ENCODE results near the gene TNKS1BP1. TPM values are rescaled to one million over a fixed set of nuclear protein-coding genes. Genes with fewer than 3 reads are reported as not detected.

TNKS1BP1 gene
- total and polyA plus RNA-seq, 2 experiments from 2014 or later, result 54.9 to 104 TPM

DNA sequence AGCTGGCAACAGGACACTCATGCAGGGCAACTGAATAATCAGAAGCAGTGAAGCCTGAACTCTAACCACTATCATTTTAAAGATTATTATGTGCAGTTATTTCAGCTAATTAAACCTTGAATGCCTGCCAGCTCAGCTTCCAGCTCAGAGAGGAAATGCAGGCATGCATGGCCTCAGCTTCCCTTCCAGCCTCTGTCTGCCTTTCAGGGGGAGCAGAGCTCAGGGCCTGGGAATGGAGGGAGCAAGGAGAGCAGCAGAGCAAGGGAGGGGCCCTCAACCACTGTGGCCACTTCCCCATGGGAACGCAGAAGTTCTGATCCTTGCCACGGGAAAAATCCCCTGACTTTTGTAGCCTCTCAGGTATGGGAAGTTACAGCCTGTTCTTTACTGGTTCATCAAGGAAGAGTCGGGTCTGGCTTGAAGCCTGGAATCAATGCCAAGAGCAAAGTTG is 55.2 kb downstream of the TNKS1BP1 start:
- WGBS (ENCODE audit: low lambda C conversion rate, missing lambda C conversion rate), result 45% methylated on average over 3 of the region's 3 CpGs
- H3K4me2 ChIP-seq, result no peak overlapping the region
- no peaks in the 10 kb centered on the region for H3K79me2 ChIP-seq
- H3K9me2 ChIP-seq (replicated peaks; ENCODE audit: insufficient read depth), result no peaks in the 10 kb centered on the region
- no peaks in the 10 kb centered on the region for H4K20me1 ChIP-seq (ENCODE audit: insufficient read depth, poor library complexity, severe bottlenecking)
- DNase-seq (ENCODE audit: low spot score), result no peak
- TF ChIP-seq, protein P1, sequence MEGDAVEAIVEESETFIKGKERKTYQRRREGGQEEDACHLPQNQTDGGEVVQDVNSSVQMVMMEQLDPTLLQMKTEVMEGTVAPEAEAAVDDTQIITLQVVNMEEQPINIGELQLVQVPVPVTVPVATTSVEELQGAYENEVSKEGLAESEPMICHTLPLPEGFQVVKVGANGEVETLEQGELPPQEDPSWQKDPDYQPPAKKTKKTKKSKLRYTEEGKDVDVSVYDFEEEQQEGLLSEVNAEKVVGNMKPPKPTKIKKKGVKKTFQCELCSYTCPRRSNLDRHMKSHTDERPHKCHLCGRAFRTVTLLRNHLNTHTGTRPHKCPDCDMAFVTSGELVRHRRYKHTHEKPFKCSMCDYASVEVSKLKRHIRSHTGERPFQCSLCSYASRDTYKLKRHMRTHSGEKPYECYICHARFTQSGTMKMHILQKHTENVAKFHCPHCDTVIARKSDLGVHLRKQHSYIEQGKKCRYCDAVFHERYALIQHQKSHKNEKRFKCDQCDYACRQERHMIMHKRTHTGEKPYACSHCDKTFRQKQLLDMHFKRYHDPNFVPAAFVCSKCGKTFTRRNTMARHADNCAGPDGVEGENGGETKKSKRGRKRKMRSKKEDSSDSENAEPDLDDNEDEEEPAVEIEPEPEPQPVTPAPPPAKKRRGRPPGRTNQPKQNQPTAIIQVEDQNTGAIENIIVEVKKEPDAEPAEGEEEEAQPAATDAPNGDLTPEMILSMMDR (IDR thresholded peaks at IDR 0.05; ENCODE audit: poor library complexity), result no peak
- TF ChIP-seq EZH2 (IDR thresholded peaks at IDR 0.05; ENCODE audit: borderline replicate concordance), result no peak
- no peak for TF ChIP-seq EZH2phosphoT487 (IDR thresholded peaks at IDR 0.05; ENCODE audit: low read depth, severe bottlenecking, unreplicated experiment)
- H3K9me3 ChIP-seq (ENCODE audit: low read depth), result no peaks in the 10 kb centered on the region
- no peaks in the 10 kb centered on the region for H3K36me3 ChIP-seq (replicated peaks; ENCODE audit: insufficient read depth, low read depth)
- H3K4me3 ChIP-seq, result no peak overlapping the region
- no peaks in the 10 kb centered on the region for H3K27me3 ChIP-seq
- no peaks in the 10 kb centered on the region for H3K4me1 ChIP-seq (ENCODE audit: insufficient read depth)
- no peak overlapping the region for H2AFZ ChIP-seq
- H3K27ac ChIP-seq, result no peak overlapping the region

DNA sequence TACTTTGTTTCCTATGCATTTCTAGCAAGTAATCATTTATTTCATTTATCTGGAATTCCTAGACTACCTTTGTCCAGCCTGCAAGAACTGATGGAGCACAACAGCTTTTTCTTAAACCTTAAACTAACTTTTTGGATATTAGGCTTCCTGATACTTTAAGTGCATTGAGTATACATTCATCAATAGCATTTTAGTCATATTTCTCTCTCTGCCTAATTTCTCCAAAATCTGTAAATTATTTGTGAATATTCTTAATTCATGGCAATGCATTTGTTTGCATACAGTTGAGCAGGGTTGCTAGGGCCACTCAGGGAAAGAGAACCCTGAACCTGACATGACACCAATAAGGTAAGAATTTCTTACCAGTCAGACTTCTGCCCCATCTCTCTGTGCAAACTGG is 58.6 kb downstream of the TNKS1BP1 start:
- H3K27ac ChIP-seq, result no peak overlapping the region
- H2AFZ ChIP-seq, result no peak overlapping the region
- TF ChIP-seq, protein P1 (IDR thresholded peaks at IDR 0.05; ENCODE audit: poor library complexity), result no peak
- TF ChIP-seq EZH2phosphoT487 (IDR thresholded peaks at IDR 0.05; ENCODE audit: low read depth, severe bottlenecking, unreplicated experiment), result no peak
- TF ChIP-seq EZH2 (IDR thresholded peaks at IDR 0.05; ENCODE audit: borderline replicate concordance), result no peak
- H3K4me1 ChIP-seq (ENCODE audit: insufficient read depth), result no peaks in the 10 kb centered on the region
- H3K4me2 ChIP-seq, result no peak overlapping the region
- no peaks in the 10 kb centered on the region for H4K20me1 ChIP-seq (ENCODE audit: insufficient read depth, poor library complexity, severe bottlenecking)
- no peak for DNase-seq (ENCODE audit: low spot score)
- no peaks in the 10 kb centered on the region for H3K9me2 ChIP-seq (replicated peaks; ENCODE audit: insufficient read depth)
- H3K9me3 ChIP-seq (ENCODE audit: low read depth), result no peaks in the 10 kb centered on the region
- no peaks in the 10 kb centered on the region for H3K36me3 ChIP-seq (replicated peaks; ENCODE audit: insufficient read depth, low read depth)
- H3K4me3 ChIP-seq, result no peak overlapping the region
- no peaks in the 10 kb centered on the region for H3K27me3 ChIP-seq
- no peaks in the 10 kb centered on the region for H3K79me2 ChIP-seq

DNA sequence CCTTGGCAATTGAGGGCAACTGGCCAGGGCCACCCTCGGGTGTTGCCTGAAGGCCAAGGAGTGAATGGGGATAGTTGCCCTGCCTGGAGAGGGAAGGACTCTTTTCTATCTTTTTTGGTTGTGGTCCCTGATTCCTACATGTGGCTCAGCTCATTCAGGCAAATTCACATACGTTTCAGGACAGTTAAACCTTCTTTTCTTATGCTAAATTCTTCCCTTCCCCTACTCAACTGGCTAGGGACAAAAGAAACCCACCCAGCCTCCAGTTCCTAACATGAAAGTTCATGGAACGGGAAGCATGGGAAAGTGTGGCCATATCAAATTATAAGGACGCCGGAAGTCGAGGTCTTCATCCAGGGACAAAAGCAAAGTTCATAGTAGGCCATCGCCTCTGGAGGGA is 61.4 kb downstream of the TNKS1BP1 start:
- Histone ChIP-seq H3K4me2 (no peak overlapping the region), H4K20me1 (ENCODE audit: insufficient read depth, poor library complexity, severe bottlenecking) (no peaks in the 10 kb centered on the region), H3K9me3 (ENCODE audit: low read depth) (no peaks in the 10 kb centered on the region), H2AFZ (no peak overlapping the region), H3K4me3 (no peak overlapping the region), H3K9me2 (replicated peaks; ENCODE audit: insufficient read depth) (no peaks in the 10 kb centered on the region), H3K79me2 (no peaks in the 10 kb centered on the region), H3K27ac (no peak overlapping the region), H3K4me1 (ENCODE audit: insufficient read depth) (no peaks in the 10 kb centered on the region), H3K36me3 (replicated peaks; ENCODE audit: insufficient read depth, low read depth) (no peaks in the 10 kb centered on the region), H3K27me3 (no peaks in the 10 kb centered on the region)
- TF ChIP-seq EZH2 (IDR thresholded peaks at IDR 0.05; ENCODE audit: borderline replicate concordance), result no peak
- TF ChIP-seq, protein P1 (IDR thresholded peaks at IDR 0.05; ENCODE audit: poor library complexity), result no peak
- TF ChIP-seq EZH2phosphoT487 (IDR thresholded peaks at IDR 0.05; ENCODE audit: low read depth, severe bottlenecking, unreplicated experiment), result no peak
- WGBS (ENCODE audit: low lambda C conversion rate, missing lambda C conversion rate), result 80% methylated on average over 7 of the region's 7 CpGs
- no peak for DNase-seq (ENCODE audit: low spot score)

DNA sequence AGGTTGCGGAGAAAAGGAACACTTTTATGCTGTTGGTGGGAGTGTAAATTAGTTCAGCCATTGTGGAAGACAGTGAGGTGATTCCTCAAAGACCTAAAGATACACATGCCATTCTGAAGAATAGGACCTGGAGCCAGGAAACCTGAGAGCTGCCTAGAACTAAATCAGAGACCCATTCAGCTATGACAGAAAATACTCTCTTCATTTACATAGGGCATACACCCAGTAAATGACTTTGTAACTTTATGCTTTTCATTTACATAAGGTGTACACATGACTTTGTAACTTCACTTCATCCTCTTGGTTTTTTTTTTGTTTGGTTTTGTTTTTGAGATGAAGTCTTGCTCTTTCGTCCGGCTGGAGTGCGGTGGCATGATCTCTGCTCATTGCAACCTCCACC is 62.6 kb downstream of the TNKS1BP1 start:
- TF ChIP-seq, protein P1 (IDR thresholded peaks at IDR 0.05; ENCODE audit: poor library complexity), result no peak
- TF ChIP-seq EZH2phosphoT487 (IDR thresholded peaks at IDR 0.05; ENCODE audit: low read depth, severe bottlenecking, unreplicated experiment) (no peak), EZH2 (IDR thresholded peaks at IDR 0.05; ENCODE audit: borderline replicate concordance) (no peak)
- WGBS (ENCODE audit: low lambda C conversion rate, missing lambda C conversion rate), result 71% methylated on average over 4 of the region's 4 CpGs

More for the DNA sequence above, 62.6 kb downstream of the TNKS1BP1 start:
- Histone ChIP-seq H3K4me2 (no peak overlapping the region), H3K27ac (no peak overlapping the region), H4K20me1 (ENCODE audit: insufficient read depth, poor library complexity, severe bottlenecking) (no peaks in the 10 kb centered on the region), H3K4me3 (no peak overlapping the region), H3K4me1 (ENCODE audit: insufficient read depth) (no peaks in the 10 kb centered on the region), H3K9me3 (ENCODE audit: low read depth) (no peaks in the 10 kb centered on the region), H3K79me2 (no peaks in the 10 kb centered on the region), H3K36me3 (replicated peaks; ENCODE audit: insufficient read depth, low read depth) (no peaks in the 10 kb centered on the region), H3K9me2 (replicated peaks; ENCODE audit: insufficient read depth) (no peaks in the 10 kb centered on the region), H3K27me3 (no peaks in the 10 kb centered on the region), H2AFZ (no peak overlapping the region)
- DNase-seq (ENCODE audit: low spot score), result no peak
